ENCODE data around the gene CD58.

DNA sequence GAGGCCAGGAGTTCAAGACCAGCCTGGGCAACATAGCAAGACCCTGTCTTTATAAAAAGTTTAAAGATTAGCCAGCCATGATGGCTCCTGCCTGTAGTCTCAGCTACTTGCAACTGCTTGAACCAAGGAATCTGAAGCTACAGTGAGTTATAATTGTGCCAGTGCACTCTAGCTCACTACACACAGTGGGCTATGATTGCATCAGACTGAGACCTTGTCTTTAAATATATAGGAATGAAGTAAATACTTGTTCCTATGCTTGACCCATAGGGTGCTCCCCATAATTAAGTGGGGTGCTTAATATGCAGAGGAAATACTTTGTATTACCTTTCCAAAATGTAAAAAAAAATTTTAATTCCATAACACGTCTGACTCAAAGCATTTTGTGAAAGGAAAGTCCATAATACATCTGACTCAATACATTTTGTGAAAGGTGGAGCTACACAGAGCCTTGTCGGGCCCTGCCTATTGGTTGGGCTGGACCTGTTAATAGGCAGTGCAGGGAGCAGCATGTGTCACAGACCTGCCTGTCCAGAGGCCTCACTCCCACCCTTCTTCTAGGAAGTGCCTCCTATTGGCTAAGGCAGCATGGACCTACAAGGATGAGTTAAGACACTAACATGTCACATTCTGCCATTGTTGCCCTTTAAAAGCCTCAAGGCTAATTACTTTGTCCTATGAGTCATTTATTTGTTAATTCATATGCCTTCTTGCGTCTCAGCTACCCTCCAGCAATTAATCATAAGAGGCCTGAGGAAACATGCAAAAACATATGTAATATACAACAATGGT, 33.6 kb downstream of the CD58 start:
- TF ChIP-seq, protein P1, sequence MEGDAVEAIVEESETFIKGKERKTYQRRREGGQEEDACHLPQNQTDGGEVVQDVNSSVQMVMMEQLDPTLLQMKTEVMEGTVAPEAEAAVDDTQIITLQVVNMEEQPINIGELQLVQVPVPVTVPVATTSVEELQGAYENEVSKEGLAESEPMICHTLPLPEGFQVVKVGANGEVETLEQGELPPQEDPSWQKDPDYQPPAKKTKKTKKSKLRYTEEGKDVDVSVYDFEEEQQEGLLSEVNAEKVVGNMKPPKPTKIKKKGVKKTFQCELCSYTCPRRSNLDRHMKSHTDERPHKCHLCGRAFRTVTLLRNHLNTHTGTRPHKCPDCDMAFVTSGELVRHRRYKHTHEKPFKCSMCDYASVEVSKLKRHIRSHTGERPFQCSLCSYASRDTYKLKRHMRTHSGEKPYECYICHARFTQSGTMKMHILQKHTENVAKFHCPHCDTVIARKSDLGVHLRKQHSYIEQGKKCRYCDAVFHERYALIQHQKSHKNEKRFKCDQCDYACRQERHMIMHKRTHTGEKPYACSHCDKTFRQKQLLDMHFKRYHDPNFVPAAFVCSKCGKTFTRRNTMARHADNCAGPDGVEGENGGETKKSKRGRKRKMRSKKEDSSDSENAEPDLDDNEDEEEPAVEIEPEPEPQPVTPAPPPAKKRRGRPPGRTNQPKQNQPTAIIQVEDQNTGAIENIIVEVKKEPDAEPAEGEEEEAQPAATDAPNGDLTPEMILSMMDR (IDR thresholded peaks at IDR 0.05), result no peak
- TF ChIP-seq POLR2A (IDR thresholded peaks at IDR 0.05) (no peak), POLR2AphosphoS5 (IDR thresholded peaks at IDR 0.05) (no peak)

Measured in transverse colon (tissue), 4 donors.